Left cardiac atrium (tissue), 4 donors: ENCODE data around the gene ALKBH5. TPM values are rescaled to one million over a fixed set of nuclear protein-coding genes. Genes with fewer than 3 reads are reported as not detected.
A peak's percentile ranks its signal among the peaks of the same experiment; 100 is the strongest.

Source experiments
- ATAC-seq, 2 donors: fragments of 200-7000 bp; cut with Tn5 transposase; one replicate each; pipeline ENCODE4 v1.9.1; 2020; ENCODE audit warnings: mild to moderate bottlenecking in 2 of 2, moderate library complexity in 2 of 2
- DNase-seq: peaks from one replicate; pipeline ENCODE4 v3.0.0-alpha.2; 2020
- intact Hi-C, 2 donors: fragments of 100-400 bp; cut with DNase I; formaldehyde crosslinking; loops; one replicate each; pipeline versions ENCODE4 v1.14.1 to v1.15.1; 2022 to 2023
- long read RNA-seq: library from polyadenylated mRNA; unstranded; transcript quantifications from one replicate; pipeline ENCODE4 v2.0.0, GENCODE V29; 2021
- total RNA-seq, 2 donors: library from RNA; stranded (reverse); fragmentation: NEBNext Ultra II Directional; extraction: Animal tissue kit (Norgen Biotek cat#: 25700); gene quantifications; one replicate each; pipeline ENCODE4 v1.2.1, GENCODE V29; 2021
- donor health status: DM: no; HTN: yes; CAD: no.
- donor health status: DM: no; HTN: yes; CAD: no; lungs with severe emphysema.
- donor health status: DM: yes; HTN: yes; CAD: no.
- donor health status: Dilated cardiomyopathy.

ALKBH5 gene
- total RNA-seq: 100 to 1,000 TPM; 137 to 169 TPM
- long read RNA-seq, transcript ALKBH5-201 (4 exons, 2,748 nt): major isoform, 578 of 623 reads
- long read RNA-seq, partial matches to known transcripts: 29 of 623 reads
- long read RNA-seq, other reads (novel, unspliced or antisense): 15 of 623 reads

GRCh38 chr17:18183334-18184142, at the start of gene ALKBH5:
TSS of gene ALKBH5 (plus strand) at chr17:18183828. CDS start at chr17:18184244, 416 bp downstream.
- intact Hi-C loops: no loop called here
- peak; percentile 91 to 92 for ATAC-seq
- peak; percentile 97 for DNase-seq

DNA sequence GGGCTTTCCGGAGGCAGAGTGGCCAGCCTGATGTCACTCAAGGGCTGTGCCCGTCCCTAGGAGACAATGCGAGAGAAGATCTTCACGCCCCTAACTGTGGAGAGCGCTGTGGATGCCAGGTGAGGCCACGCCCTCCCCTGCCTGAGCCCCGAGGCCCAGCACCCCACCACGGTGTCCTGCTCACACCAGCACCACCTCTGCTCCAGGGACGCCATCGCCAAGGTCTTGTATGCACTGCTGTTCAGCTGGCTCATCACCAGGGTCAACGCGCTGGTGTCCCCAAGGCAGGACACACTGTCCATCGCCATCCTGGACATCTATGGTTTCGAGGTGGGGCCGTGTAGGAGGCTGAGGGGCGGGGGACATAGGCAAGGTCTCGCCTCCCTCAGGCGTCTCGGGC, 47.3 kb upstream of the ALKBH5 start:
- intact Hi-C loops: no loop called here

GRCh38 chr17:18138065-18138749, 45.4 kb upstream of the ALKBH5 start:
- intact Hi-C loops: no loop called here
- ATAC-seq: no peak
- DNase-seq: no peak

More for the DNA sequence above, 47.3 kb upstream of the ALKBH5 start:
- no peak for DNase-seq
- no peak for ATAC-seq

DNA sequence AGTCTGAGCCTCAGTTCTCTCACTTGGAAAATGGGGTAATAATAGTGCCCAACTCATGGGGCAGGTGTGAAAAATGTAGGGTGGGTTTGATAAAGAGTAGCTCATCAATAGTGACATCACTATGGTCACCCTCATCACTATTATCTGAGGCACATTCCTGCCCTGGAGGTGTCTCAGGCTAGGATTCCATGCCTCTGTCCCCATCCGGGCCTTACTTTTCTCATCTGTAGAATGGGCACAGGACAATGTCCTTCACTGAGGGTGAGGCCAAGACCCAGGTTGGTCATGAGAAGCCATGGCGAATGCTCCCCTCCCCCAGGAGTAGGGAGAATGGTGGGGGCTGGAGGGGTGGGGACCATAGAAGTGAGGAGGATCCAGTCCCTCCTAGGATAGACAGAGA, 44.5 kb upstream of the ALKBH5 start:
- intact Hi-C loops: no loop called here

DNA sequence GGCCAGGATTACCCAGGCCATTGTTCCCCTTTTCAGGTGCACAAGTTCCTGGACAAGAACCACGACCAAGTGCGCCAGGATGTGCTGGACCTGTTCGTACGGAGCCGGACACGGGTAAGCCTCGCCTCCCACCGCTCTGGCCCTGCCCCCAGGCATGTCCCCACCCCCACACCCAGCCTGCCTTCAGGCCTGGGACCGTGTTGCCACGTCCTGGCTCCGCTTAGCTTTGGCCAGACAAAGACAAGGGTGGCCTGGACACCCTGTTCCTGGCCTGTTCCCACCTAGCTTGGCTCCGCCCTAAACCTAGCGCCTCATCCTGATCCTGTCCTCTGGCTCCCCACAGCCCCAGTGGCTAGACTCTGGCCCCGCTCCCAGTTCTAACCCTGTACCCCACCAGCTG, 44.1 kb upstream of the ALKBH5 start:
- DNase-seq (no peak), ATAC-seq (no peak)
- intact Hi-C loops: no loop called here

More for the DNA sequence above, 44.5 kb upstream of the ALKBH5 start:
- ATAC-seq (no peak), DNase-seq (no peak)

GRCh38 chr17:18139949-18140348, 43.7 kb upstream of the ALKBH5 start:
- DNase-seq: no peak
- intact Hi-C loops: loop anchor here in 1 of 2 donors (10.0 kb wide), 1 partner anchor 75 kb away; no protein-coding TSS in a partner anchor
- ATAC-seq: peak in 1 of 2 donors; percentile 10

GRCh38 chr17:18140648-18141047, 43.0 kb upstream of the ALKBH5 start:
- no peak for ATAC-seq
- intact Hi-C loops: loop anchor here in 1 of 2 donors (10.0 kb wide), 1 partner anchor 74 kb away; no protein-coding TSS in a partner anchor
- no peak for DNase-seq

DNA sequence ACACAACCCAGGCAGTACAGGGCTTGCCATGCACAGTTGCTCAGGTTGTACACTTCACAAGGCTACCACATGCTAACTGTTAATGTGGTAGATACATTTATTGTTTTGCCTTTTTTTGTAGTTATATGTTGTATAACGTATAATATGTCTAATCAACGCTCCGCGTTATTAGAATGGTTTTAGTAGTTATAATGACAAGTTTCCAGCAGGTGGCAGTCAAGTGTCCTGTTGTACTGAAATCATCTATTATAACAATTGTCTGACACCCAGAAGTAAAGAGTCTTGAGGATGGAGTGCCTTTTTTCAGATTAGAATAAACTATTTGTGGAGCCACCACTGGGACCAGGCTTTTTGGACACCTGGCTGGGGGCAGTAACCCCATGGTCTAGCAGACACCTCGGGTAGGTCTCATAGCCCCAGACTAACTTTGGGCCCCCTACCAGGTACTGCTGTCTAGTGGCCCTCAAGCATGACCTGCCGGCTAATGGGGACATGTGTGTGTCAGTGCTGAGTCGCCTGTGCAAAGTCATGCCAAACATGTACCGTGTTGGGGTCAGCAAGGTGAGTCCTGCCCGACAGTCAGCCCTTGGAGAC, 42.3 kb upstream of the ALKBH5 start:
- intact Hi-C loops: loop anchor here in 1 of 2 donors (10.0 kb wide), 1 partner anchor 73 kb away; no protein-coding TSS in a partner anchor
- ATAC-seq (peak; percentile 19 to 20), DNase-seq (no peak)

DNA sequence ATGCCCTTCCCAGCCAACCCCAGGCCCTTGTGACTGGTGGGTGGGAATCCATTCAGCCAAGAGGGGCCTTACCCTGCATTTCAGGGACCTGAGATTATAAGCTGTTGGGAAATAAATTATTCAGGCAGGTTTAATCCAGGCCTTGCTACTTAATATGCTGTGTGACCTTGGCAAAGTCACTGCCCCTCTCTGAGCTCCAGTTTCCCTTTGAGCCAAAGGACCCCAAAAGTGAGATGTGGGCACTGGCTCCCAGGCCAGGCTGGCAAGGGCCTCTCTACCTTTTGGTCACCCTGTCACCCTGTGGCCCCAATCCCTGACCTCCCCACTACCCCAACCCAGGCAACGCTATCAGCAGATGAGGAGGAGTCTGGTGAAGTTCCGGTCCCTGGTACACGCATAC, 41.2 kb upstream of the ALKBH5 start:
- DNase-seq (no peak), ATAC-seq (no peak)
- intact Hi-C loops: loop anchor here in 1 of 2 donors (10.0 kb wide), 1 partner anchor 72 kb away; no protein-coding TSS in a partner anchor

- intact Hi-C loops: loop anchor here in 1 of 2 donors (10.0 kb wide), 1 partner anchor 72 kb away; no protein-coding TSS in a partner anchor
- no peak for DNase-seq
- no peak for ATAC-seq
These were observed 40.3 kb upstream of the ALKBH5 start for GRCh38 chr17:18143044-18143936.

DNA sequence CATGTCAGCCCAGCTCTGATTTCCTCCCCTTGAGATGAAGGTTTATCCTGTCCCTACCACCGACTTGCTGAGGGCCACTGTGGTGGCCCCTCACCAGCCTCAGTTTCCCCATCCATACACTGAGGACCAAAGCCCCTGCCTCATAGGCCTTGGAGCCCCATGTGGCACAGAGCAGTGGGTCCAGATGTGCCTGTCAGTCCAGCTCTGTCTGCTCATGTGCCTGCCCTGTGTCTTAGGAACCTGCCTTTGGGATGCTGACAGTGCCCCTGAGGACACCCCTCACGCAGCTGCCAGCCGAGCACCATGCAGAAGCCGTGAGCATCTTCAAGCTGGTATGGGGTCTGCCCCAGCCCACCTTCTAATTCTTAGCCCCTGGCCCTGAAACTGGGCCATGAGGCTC, 39.4 kb upstream of the ALKBH5 start:
- intact Hi-C loops: loop anchor here in 1 of 2 donors (10.0 kb wide), 1 partner anchor 71 kb away; no protein-coding TSS in a partner anchor
- DNase-seq (no peak), ATAC-seq (no peak)

DNA sequence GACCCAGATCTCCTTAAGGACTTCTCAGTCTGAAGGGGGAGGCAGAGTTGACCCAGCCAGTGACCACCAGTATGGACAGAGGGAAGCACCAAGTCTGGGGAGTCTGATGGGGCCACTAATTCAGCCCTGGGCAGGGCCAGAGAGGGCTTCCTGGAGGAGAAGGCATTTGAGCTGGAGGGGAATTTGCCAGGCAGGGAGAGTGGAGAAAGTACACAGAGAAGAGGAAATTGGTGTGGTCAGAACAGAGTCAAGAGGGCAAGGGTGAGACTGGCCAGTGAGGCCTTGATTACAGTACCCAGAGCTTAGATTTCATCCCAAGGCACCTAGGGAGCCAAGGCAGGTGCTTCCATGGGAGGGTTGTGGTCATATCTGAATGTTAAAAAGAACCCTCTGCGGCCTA, 38.8 kb upstream of the ALKBH5 start:
- intact Hi-C loops: loop anchor here in 1 of 2 donors (10.0 kb wide), 1 partner anchor 70 kb away; no protein-coding TSS in a partner anchor

DNA sequence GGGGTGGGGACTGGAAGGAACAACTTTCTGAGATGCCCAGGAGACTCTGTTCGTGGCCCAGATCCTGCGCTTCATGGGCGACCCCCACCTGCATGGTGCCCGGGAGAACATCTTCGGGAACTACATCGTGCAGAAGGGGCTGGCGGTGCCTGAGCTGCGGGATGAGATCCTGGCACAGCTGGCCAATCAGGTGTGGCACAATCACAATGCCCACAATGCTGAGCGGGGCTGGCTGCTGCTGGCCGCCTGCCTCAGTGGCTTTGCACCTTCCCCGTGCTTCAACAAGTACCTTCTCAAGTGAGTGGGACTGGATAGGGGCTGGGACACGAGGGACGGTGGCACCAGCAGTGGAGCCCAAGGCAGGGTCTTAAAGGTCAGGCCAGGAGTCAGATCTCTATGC, 37.8 kb upstream of the ALKBH5 start:
- ATAC-seq (no peak), DNase-seq (no peak)
- intact Hi-C loops: loop anchor here in 1 of 2 donors (10.0 kb wide), 1 partner anchor 69 kb away; no protein-coding TSS in a partner anchor

More for the DNA sequence above, 38.8 kb upstream of the ALKBH5 start:
- ATAC-seq (no peak), DNase-seq (no peak)

GRCh38 chr17:18146259-18146658, 37.4 kb upstream of the ALKBH5 start:
- ATAC-seq: no peak
- intact Hi-C loops: loop anchor here in 1 of 2 donors (10.0 kb wide), 1 partner anchor 69 kb away; no protein-coding TSS in a partner anchor
- DNase-seq: no peak

DNA sequence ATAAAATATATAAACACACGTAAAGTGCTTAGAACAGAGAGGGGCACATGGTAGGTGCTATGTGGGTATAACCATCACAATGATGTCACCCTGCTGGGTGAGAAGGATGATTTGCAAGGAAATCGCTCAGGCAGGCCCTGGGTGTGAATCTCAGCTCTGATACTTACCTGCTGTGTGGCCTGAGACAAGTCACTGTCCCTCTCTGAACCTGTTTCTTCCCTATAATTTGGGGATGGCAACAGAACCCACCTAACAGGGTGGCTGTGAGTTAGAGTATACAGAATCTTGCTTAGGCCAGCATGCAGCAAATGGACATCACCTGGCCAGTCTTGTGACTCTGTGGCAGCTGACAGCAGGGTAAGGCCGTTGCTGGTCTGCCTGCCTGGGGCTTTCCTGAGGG, 36.6 kb upstream of the ALKBH5 start:
- no peak for ATAC-seq
- DNase-seq: no peak
- intact Hi-C loops: loop anchor here in 1 of 2 donors (10.0 kb wide), 1 partner anchor 68 kb away; no protein-coding TSS in a partner anchor

GRCh38 chr17:18148586-18148985, 35.0 kb upstream of the ALKBH5 start:
- DNase-seq (no peak), ATAC-seq (no peak)
- intact Hi-C loops: loop anchor here in 1 of 2 donors (10.0 kb wide), 1 partner anchor 66 kb away; no protein-coding TSS in a partner anchor

DNA sequence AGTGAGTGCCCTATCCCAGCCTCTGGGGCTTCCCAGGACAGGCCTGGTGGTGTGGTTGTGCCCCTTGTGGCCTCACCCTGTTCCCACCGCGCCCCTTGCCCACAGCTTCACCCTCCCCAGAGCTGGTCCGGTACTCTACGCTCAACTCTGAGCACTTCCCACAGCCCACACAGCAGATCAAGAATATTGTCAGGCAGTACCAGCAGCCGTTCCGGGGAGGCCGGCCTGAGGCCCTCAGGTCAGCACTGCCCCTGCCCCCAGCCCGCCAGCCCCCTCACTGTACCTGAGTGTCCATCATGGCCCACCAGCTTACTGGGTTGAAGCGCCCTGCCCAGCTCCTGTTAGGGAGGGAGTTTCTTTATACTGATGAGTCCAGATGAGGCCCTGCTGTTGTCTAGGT, 32.3 kb upstream of the ALKBH5 start:
- intact Hi-C loops: no loop called here
- DNase-seq: no peak
- no peak for ATAC-seq

- DNase-seq: no peak
- no peak for ATAC-seq
- intact Hi-C loops: no loop called here
These were observed 28.4 kb upstream of the ALKBH5 start for GRCh38 chr17:18155179-18155578.
